ENCODE measurements around the gene MTG1. TPM values are rescaled to one million over a fixed set of nuclear protein-coding genes. Genes with fewer than 3 reads are reported as not detected.

The MTG1 gene
- total and polyA plus RNA-seq, 2 experiments from 2014 or later, result 45.7 to 68.6 TPM

DNA sequence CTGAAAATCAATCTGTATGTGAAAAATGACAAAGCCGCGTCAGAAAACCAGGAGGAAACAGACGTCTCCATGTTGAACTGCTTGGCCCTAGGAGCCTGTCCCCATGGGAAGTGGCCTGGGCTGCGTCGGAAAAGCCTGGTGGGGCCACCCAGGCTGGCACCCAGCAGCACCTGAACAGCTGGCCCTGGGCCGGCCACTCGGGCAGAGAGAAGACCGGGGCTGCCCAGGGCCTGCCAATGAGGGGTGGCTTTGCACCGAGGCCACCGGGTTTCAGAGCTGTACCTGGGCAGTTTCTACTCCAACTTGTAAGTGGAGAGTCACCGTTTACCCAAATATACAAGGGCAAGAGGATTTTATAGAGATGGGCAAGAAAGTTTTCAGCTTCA, 35.0 kb upstream of the MTG1 start (continued):
- TF ChIP-seq, protein P1, sequence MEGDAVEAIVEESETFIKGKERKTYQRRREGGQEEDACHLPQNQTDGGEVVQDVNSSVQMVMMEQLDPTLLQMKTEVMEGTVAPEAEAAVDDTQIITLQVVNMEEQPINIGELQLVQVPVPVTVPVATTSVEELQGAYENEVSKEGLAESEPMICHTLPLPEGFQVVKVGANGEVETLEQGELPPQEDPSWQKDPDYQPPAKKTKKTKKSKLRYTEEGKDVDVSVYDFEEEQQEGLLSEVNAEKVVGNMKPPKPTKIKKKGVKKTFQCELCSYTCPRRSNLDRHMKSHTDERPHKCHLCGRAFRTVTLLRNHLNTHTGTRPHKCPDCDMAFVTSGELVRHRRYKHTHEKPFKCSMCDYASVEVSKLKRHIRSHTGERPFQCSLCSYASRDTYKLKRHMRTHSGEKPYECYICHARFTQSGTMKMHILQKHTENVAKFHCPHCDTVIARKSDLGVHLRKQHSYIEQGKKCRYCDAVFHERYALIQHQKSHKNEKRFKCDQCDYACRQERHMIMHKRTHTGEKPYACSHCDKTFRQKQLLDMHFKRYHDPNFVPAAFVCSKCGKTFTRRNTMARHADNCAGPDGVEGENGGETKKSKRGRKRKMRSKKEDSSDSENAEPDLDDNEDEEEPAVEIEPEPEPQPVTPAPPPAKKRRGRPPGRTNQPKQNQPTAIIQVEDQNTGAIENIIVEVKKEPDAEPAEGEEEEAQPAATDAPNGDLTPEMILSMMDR (conservative IDR thresholded peaks at IDR 0.05; ENCODE audit: low read depth in 2 of 2), result no peak
- TF ChIP-seq POLR2AphosphoS5 (IDR thresholded peaks at IDR 0.05; ENCODE audit: low read depth), result no peak

- peaks cover 9% of the 10 kb centered on the region for H3K27me3 Mint-ChIP-seq (ENCODE audit: insufficient read depth, low read depth, poor library complexity)
- no peak overlapping the region for H2AFZ ChIP-seq
- TF ChIP-seq STAT1 (IDR thresholded peaks at IDR 0.05; ENCODE audit: unreplicated experiment), result no peak
- no peak for TF ChIP-seq CREB1 (CRISPR knock-in tag; IDR thresholded peaks at IDR 0.05; ENCODE audit: low read depth)
- no peak for TF ChIP-seq ZNF331 (CRISPR knock-in tag; IDR thresholded peaks at IDR 0.05; ENCODE audit: low read depth)
- no peak for TF ChIP-seq NANOG (IDR thresholded peaks at IDR 0.05; ENCODE audit: borderline replicate concordance)
- no peak for TF ChIP-seq ZNF462 (CRISPR knock-in tag; IDR thresholded peaks at IDR 0.05)
- TF ChIP-seq, protein P1 (conservative IDR thresholded peaks at IDR 0.05; ENCODE audit: low read depth in 2 of 2), result no peak
- TF ChIP-seq EZH2 (IDR thresholded peaks at IDR 0.05; ENCODE audit: low read depth, unreplicated experiment), result no peak
- no peak for TF ChIP-seq REST (IDR thresholded peaks at IDR 0.05; ENCODE audit: unreplicated experiment)
- no peak for TF ChIP-seq ETS1 (IDR thresholded peaks at IDR 0.05)
These were observed 34.4 kb upstream of the MTG1 start for GRCh38 chr10:133359554-133359971.

More at GRCh38 chr10:133359554-133359971, 34.4 kb upstream of the MTG1 start:
- H3K27ac Mint-ChIP-seq, result no peak overlapping the region
- no peak for ATAC-seq
- H3K36me3 ChIP-seq (ENCODE audit: insufficient read depth), result no peaks in the 10 kb centered on the region
- no peaks in the 10 kb centered on the region for H3K9me3 Mint-ChIP-seq
- H3K4me2 ChIP-seq, result no peak overlapping the region
- H3F3A ChIP-seq (replicated peaks; ENCODE audit: low read depth), result no peaks in the 10 kb centered on the region; the same call in 1 of the 2 replicates
- no peaks in the 10 kb centered on the region for H3K4me1 ChIP-seq (ENCODE audit: insufficient read depth)
- H3K36me3 Mint-ChIP-seq (ENCODE audit: low read depth), result peaks cover 27% of the 10 kb centered on the region
- H3K4me3 Mint-ChIP-seq, result no peak overlapping the region
- H3K4me1 Mint-ChIP-seq, result no peaks in the 10 kb centered on the region
- H3K27me3 ChIP-seq (ENCODE audit: insufficient read depth), result peaks cover 6% of the 10 kb centered on the region; the same call in 1 of the 2 replicates
- no peak overlapping the region for H3K4me3 ChIP-seq
- no peaks in the 10 kb centered on the region; the same call in 1 of the 2 replicates for H4K20me1 ChIP-seq (replicated peaks; ENCODE audit: insufficient read depth)
- H3K9me2 ChIP-seq (ENCODE audit: insufficient read depth), result no peaks in the 10 kb centered on the region
- 0 out of 2 replicates have a peak, but pooled peaks cover 4% of the 10 kb centered on the region for H3K79me2 ChIP-seq (replicated peaks; ENCODE audit: insufficient read depth)
- DNase-seq (ENCODE audit: low spot score), result no peak
- H3K27ac ChIP-seq (ENCODE audit: low read depth), result no peak overlapping the region
